Stimulated activated CD8-positive, alpha-beta memory T cell treated with anti-CD3 and anti-CD28 coated beads, Interleukin-15, amount 100 ng/mL, for 4 hours (primary cell): Measurements from ENCODE around the gene CLDN6.

Experiments
- DNase-seq, 2 donors: peaks; one replicate each; pipeline ENCODE4 v3.0.0-alpha.2; 2020; ENCODE audit warnings: low read depth in 2 of 2

CLDN6 gene

DNA sequence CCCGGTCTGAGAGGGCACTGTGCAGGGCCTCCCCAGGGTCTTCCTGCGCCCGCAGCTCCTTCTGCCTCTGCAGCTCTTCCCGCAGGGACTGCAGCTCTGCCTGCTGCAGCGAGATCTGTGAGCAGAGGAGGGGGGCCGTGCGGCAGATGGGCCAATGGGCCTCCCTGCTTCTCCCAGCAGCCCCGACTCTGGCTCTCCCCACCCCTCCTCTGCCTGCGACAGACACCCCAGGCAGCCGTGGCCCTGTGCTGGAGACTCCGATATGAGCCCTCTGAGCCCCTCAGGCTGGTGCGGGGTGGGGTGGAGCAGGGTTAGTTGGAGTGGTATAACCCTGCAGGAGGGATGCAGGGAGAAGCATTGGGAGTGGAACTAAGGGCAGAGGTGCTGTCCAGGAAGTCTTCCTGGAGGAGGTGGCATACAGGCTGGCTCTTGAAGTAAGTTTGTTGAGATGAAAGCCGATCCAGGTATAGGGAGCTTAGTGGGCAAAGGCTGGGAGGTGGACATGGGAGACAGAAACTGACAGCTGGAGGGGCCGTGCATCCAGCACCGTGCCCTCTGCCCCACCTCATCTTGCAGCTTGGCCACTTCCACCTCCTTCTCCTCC lies 10.8 kb upstream of the CLDN6 start:
- no peak for DNase-seq

GRCh38 chr16:3027983-3028715 lies 10.2 kb upstream of the CLDN6 start:
- peak; percentile 66 to 68 for DNase-seq

- DNase-seq: no peak
These were observed 9.5 kb upstream of the CLDN6 start for GRCh38 chr16:3027489-3027795.

DNA sequence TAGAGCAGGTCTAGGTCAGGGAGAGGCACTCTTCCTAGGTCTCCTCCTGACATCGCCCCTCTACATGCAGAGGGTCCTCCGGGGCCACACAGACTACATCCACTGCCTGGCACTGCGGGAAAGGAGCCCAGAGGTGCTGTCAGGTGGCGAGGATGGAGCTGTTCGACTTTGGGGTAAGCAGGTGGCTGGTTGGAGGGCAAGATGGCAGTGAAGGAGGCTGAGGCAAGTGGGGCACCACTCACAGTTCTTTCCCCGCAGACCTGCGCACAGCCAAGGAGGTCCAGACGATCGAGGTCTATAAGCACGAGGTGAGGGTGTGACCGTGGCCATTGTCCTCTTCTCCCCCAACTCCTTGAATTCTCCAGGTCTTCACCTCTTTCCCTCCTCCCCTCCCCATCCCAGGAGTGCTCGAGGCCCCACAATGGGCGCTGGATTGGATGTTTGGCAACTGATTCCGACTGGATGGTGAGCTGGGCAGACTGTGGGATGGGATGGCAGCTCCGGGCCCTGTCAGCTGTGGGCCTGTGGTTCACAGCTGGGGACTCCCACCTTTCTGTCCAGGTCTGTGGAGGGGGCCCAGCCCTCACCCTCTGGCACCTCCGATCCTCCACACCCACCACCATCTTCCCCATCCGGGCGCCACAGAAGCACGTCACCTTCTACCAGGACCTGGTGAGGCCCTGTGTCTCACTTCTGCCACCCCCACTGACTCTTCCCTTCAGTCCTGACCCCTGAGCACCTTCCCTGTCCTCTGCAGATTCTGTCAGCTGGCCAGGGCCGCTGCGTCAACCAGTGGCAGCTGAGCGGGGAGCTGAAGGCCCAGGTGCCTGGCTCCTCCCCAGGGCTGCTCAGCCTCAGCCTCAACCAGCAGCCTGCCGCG lies 8.9 kb upstream of the CLDN6 start:
- no peak for DNase-seq

DNA sequence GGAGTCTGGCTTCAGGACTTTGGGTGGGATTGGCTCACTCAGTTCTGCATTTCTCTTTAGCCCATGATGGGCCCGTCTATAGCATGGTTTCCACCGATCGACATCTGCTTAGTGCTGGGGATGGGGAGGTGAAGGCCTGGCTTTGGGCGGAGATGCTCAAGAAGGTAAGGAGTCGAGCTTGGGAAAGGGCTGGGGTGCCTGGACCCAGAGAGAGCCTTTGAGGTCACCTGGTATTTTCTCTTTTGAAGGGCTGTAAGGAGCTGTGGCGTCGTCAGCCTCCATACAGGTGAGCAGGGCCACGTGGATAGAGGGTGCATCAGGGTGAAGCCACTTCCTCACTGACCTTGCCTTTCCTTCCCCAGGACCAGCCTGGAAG lies 8.0 kb upstream of the CLDN6 start:
- DNase-seq: no peak

- DNase-seq: no peak
These were observed 7.3 kb upstream of the CLDN6 start for GRCh38 chr16:3025032-3026002.

DNA sequence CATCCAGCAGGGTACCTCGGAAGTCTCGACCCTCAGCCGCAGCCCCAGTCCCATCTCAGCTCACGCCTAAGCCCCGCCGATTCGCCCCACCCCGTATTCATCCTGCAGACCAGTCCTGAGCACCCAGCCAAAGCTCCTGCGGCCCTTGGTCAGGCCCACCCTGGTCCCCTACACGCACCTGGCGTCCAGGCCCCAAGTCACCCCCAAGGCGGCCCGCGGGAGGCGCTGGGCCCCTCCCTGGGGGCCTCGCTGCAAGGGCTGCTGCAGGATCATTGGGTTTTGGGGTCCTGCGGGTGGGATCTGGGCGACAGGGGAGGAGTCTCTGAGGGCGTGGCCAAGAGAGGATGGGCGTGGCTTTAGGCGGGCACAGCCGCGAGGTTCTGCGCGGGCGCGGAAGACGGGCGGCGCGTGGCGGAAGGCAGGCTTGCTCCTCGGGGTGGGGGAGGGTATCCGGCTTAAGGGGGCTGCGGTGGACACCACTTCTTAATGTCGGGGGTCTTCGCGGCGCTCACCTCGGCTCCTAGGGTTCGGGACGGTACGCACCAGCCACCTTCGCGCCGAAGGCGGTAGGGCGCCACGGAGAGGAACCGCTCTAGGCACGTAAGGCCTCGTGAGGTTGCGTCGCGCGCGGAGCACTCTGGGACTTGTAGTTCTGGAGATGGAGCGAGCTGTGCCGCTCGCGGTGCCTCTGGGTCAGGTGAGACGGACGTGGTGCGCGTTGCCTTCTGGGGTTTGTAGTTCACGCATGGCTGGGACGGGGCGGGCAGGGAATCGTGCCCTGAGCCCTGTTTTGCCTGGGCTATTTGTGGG lies 5.9 kb upstream of the CLDN6 start, which contains the start of the genes HCFC1R1 and THOC6:
Gene HCFC1R1, minus strand, starts transcription at position 274 of the 810 bp plus-strand sequence. Its CDS starts 1 bp downstream, at position 273.
Gene THOC6, plus strand, starts transcription at position 367 of the 810 bp plus-strand sequence. Its CDS starts 292 bp downstream, at position 659.
- DNase-seq: peak; percentile 86 to 93

- DNase-seq: no peak
These were observed 5.4 kb upstream of the CLDN6 start for GRCh38 chr16:3023415-3023668.

GRCh38 chr16:3022684-3023414 lies 4.9 kb upstream of the CLDN6 start:
- DNase-seq: no peak

- DNase-seq: peak; percentile 79 to 88
These were observed 4.3 kb upstream of the CLDN6 start for GRCh38 chr16:3022208-3022683.

GRCh38 chr16:3021449-3022207 lies 3.6 kb upstream of the CLDN6 start:
- DNase-seq: peak; percentile 69 to 83

DNA sequence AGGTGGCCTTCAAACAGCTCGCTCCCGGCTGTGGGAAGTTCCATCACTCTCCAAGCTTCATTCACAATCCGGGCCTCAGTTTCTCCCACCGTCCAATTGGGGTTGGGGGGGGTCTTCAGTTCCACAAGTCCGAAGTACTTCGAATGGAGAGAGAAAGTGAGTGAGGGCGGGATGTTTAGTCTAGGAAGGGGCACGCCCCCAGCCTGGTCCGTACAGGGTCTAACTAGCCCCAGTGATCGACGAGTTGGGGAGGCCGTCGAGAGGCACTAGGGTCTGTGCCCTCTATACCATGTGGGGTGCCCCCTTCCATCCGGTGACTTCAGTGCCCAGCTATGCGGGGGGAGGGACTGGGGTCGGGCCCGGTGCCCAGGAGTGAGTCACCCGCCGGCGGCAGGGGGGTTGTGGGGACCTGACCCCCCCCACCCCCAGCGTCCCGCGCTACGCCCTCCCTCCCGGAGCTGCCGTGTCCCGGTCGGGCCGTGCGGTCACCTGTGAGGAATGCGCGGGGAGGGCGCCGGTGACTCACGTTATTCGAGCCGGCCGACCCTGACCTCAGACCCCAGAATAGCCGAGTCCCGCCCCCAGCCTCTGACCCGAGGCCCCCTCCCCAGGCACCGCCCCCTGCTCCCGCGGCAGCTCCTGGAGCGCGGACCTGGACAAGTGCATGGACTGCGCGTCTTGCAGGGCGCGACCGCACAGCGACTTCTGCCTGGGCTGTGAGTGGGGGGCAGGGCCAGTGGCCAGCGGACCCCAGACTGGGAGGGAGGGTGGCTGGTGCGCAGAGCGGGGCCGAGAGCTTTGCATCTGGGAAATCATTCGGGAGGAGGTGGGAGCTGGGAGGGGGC lies 2.8 kb upstream of the CLDN6 start:
- DNase-seq: peak; percentile 52 to 62

DNA sequence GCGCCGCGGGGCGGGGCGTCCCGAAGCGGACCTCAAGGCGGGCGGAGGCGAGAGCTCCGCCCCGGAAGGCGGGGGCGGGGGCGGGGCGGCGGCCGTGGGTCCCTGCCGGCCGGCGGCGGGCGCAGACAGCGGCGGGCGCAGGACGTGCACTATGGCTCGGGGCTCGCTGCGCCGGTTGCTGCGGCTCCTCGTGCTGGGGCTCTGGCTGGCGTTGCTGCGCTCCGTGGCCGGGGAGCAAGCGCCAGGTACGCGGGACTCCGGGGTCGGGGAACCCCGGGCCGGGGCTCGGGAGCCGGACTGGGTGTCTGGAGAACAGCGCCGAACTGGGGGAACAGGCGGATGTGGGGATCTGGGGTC lies 2.2 kb upstream of the CLDN6 start, which contains the start of gene TNFRSF12A:
Gene TNFRSF12A, plus strand, starts transcription at position 122 of the 357 bp plus-strand sequence. Its CDS starts 30 bp downstream, at position 152.
- peak in 1 of 2 donors; percentile 53 for DNase-seq

- no peak for DNase-seq
These were observed 1.7 kb upstream of the CLDN6 start for GRCh38 chr16:3019594-3020246.

DNA sequence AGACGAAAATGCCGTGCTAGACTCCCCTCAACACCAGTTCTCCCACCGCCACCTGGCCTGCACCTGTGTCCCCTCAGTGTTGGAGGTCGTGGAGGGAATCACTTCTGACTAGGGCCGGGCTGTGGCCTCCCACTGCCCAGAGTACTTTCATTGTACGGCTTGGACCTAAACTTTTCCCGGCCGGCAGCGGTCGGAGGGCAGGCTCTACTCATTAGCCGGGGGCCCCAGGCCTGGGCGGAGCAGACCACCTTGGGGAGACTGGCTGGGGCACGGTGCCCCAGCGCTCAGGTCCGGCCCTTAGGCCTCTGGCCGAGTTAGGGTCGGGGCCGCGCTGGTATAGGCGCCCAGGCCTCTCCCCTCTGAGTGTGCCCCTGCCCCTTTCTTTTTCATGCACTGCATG lies 639 bp downstream of the CLDN6 start:
- no peak for DNase-seq

DNA sequence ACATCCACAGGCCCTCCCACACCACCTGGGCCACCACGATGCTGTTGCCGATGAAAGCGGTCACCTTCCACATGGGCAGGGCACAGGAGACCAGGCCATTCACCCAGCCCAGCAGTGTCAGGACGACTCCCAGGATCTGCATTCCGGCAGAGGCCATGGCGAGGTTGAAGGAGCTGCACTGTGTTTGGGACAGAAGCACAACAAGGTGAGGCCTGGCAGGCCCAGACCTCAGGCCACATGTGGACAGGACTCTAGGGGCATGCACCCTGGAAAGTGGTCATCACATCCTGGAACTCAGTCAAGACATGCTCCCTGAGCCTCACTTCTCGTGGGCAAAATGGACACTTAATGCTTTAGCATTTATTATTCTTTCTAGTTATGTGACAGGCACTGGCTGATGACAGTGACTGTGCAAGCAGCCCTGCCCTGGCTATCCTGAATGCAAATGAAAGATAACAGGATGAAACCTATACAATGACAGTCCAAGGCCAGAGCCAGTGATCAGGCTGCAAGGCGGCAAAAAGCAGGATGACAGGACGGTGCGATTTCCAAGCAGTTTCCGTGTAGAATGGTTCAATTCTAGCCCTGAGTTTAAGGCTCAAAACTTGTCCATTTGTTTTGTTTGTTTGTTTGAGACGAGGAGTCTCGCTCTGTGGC lies 2.0 kb downstream of the CLDN6 start:
- DNase-seq: no peak

DNA sequence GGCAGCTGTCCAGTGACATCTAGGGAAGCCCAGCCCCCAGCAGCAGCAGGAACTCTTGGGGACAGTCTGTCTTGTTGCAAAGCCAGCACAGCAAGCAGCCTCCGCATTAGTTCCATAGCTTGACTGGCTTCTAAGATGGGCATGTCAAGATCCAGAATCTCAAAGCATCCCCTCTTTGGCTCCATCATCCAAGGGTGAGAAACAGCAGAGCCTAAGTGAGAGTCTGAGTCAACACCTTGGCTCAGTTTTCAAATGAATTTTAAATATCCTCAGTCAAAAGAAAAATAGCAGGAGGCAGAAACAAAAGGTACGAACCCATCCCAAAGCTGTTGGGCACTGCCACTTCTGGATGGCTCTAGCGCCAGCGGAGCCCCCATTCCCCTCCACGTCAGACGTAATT lies 3.0 kb downstream of the CLDN6 start:
- no peak for DNase-seq
